Measurements from ENCODE around the gene OR2M4.
"Not testable (repeated sequence)": the region's sequence is repeated elsewhere in the genome, so short reads cannot be mapped to it uniquely, and the experiment has no call there.

Gene OR2M4, protein sequence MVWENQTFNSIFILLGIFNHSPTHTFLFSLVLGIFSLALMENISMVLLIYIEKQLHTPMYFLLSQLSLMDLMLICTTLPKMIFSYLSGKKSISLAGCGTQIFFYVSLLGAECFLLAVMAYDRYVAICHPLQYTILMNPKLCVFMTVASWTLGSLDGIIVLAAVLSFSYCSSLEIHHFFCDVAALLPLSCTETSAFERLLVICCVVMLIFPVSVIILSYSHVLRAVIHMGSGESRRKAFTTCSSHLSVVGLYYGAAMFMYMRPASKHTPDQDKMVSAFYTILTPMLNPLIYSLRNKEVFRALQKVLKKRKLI

DNA sequence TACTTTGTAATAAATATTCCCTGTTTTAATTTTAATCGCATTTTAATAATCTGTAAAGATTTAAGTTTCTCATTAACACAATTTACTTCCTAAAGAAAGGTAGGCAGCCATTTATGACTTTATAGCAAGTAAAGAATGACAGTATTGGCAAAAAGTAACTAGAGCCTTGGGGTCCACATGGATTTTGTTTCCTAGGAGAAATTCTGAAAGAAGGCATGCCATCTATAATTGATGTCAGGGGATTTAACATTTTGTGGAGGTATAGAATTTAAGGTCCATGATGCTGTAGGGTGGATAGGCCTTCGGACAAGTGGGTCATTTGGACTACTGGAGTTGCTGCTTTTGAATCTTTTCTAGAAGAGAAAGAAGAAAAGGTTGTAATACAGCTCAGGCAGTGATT is at the start of gene OR2M4:
TSS of gene OR2M4 (plus strand) at position 301 of the 400 bp plus-strand sequence. CDS start 7,512 bp downstream, outside the sequence.
- no peak for DNase-seq (ENCODE audit: low spot score)

DNA sequence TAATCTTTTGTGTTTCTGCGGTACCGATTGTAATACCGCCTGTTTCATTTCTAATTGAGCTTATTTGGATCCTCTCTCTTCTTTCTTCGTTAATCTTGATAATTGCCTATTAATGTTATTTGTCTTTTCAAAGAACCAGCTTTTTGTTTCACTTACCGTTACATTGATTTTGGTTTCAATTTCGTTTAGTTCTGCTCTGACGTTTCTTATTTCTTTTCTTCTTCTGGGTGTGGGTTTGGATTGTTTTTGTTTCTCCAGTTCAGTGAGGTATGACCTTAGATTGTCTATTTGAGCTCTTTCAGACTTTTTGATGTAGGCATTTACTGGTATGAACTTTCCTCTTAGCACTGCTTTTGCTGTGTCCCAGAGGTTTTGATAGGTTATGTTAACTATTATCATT is 47.2 kb upstream of the OR2M4 start:
- DNase-seq (ENCODE audit: low spot score): no peak

GRCh38 chr1:248187363-248187762 is 43.9 kb upstream of the OR2M4 start:
- no peak for DNase-seq (ENCODE audit: low spot score)

GRCh38 chr1:248189026-248189425 is 42.2 kb upstream of the OR2M4 start:
- DNase-seq (ENCODE audit: low spot score): no peak

- DNase-seq (ENCODE audit: low spot score): no peak
Measured at GRCh38 chr1:248194117-248194516, 37.1 kb upstream of the OR2M4 start.

GRCh38 chr1:248196965-248197364 is 34.3 kb upstream of the OR2M4 start, which contains the start of gene OR2M3:
OR2M3 (plus strand) TSS chr1:248197265; CDS start chr1:248203068, 5,803 bp downstream.
- DNase-seq (ENCODE audit: low spot score): no peak

- no peak for DNase-seq (ENCODE audit: low spot score)
Measured at GRCh38 chr1:248215880-248216279, 15.3 kb upstream of the OR2M4 start.

- DNase-seq (ENCODE audit: low spot score): no peak
Measured at GRCh38 chr1:248225537-248225936, 5.7 kb upstream of the OR2M4 start.

GRCh38 chr1:248229360-248229908 is 1.8 kb upstream of the OR2M4 start:
- DNase-seq (ENCODE audit: low spot score): no peak

GRCh38 chr1:248239478-248239877 is 8.3 kb downstream of the OR2M4 start:
- DNase-seq (ENCODE audit: low spot score): no peak

GRCh38 chr1:248243204-248243603 is 12.0 kb downstream of the OR2M4 start:
- peak; percentile 61 for DNase-seq (ENCODE audit: low spot score)

DNA sequence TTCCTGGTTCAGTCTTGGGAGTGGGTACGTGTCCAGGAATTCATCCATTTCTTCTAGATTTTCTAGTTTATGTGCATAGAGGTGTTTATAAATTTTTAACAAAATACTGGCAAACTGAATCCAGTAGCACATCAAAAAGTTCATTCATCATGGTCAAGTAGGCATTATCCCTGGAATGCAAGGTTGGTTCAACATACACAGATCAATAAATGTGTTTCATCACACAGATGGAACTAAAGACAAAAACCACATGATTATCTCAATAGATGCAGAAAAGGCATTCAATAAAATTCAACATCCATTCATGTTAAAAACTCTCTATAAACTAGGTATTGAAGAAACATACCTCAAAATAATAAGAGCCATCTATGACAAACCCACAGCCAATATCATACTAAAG is 28.1 kb downstream of the OR2M4 start:
- not testable (repeated sequence) for DNase-seq (ENCODE audit: low spot score)

- no peak for DNase-seq (ENCODE audit: low spot score)
Measured at GRCh38 chr1:248268178-248268577, 37.0 kb downstream of the OR2M4 start.

DNA sequence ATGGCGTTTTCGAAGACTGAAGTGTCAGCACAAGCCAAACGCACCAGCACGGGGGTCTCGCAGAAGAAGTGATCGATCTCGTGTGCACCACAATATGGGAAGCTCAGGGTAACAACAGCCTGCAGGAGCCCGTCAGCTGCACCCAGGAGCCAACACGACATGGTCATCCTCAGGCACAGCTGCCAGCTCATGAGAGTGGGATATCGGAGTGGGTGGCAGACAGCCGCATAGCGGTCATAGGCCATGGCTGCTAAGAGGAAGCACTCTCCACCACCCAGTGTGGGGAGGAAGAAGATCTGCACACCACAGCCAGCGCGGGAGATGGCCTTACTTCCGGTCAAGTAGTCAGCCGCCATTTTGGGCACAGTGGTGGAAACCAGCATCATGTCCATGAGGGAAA is 42.0 kb downstream of the OR2M4 start:
- DNase-seq (ENCODE audit: low spot score): not testable (repeated sequence)

DNA sequence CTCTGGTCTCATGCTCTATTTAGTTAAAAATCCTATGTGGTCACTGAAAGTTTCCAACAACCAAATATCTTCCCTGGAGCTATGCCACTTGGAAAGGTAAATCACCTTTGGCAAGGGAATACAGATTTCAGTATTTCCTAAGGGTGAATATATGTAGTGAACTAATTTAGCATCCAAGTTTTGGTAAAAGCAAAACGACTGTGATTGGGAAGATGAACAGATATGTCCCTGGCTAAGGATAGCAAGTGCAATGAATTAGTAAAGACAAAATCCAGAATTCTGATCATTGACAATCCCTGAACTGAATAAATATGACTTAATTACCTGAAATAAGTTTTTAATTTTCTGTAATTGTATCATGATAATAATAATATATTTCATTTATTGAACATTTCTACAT is 46.7 kb downstream of the OR2M4 start, which contains the start of gene OR2T33:
TSS of gene OR2T33 (minus strand) at position 101 of the 400 bp plus-strand sequence. CDS start 4,162 bp downstream, outside the sequence.
- DNase-seq (ENCODE audit: low spot score): no peak

DNA sequence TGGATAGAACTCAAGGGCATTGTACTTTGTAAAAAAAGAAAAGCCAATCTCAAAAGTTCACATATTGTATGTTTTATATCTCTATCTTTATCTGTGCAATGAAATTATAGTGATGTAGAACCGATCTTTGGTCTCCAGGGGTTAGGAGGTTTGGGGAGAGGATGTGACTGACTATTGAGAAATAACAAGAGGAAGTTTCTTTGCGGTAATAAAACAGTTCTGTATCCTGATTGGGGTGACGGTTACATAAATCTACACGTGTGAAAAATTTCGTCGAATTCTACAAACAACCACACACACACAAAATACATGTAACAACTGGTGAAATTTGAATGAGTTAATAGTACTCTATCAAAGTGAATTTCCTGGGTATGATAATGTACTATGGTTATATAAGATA is 57.2 kb downstream of the OR2M4 start:
- no peak for DNase-seq (ENCODE audit: low spot score)
